Amniotic epithelial cell (primary cell): ENCODE results near the gene VSTM4.

ENCODE experiments used
- DNase-seq: peaks from one replicate; pipeline ENCODE4 v3.0.0-alpha.2; 2010; ENCODE audit warnings: low read depth

The VSTM4 gene

GRCh38 chr10:49116509-49117375 is 1.4 kb upstream of the VSTM4 start:
- DNase-seq, result no peak

GRCh38 chr10:49115796-49116508 is 630 bp upstream of the VSTM4 start:
- no peak for DNase-seq

- DNase-seq, result no peak
These were observed 656 bp downstream of the VSTM4 start for GRCh38 chr10:49114718-49115014.

- DNase-seq, result no peak
These were observed 1.6 kb downstream of the VSTM4 start for GRCh38 chr10:49113741-49114141.

DNA sequence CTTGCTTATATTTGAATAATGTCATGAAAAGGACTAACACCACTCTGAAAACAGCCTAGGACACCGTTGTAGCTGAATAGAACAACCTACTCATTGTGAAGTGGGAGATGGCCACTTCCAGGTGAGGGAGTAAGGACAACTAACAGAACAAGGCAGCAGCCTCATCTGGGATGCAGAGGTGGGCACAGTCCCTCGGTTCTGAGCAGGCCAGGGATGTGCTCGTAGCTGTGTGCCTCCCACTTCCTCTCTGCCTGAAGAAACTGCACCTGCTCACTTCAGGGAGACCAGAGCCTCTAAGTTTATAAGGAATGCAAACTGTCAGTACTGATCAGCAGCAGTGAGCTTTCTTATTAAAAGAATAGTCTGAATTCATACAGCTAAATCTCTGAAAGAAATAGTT is 2.5 kb downstream of the VSTM4 start:
- no peak for DNase-seq

GRCh38 chr10:49112098-49112497 is 3.2 kb downstream of the VSTM4 start:
- no peak for DNase-seq

GRCh38 chr10:49111320-49111698 is 4.0 kb downstream of the VSTM4 start:
- no peak for DNase-seq

DNA sequence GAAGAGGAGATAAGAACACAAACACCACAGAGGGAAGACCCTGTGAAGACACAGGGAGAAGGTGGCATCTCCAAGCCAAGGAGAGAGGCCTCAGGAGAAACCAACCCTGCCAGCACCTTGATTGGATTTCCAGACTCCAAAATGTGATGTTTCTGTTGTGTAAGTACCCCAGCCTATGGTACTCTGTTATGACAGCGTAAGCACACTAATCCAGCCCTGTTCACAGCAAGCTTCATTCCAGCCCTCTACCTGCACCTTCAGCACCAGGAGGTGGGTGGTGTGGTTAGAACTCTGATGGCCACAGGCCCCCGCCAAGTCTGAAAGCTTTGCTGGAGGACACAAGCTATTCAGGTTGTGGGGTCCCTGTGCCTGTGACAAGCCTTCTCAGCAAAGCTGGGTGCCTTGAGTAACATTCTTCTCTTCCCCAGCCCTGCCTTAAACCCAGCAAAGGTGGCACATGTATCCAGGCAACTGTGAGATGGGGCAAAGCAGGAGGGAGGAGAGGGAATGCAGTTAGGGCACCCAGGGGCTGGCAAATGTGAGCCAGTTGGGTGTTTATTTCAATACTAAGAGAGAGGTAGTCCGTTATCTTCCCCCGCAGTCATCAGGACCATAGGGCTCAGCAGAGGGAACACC is 4.5 kb downstream of the VSTM4 start:
- no peak for DNase-seq

DNA sequence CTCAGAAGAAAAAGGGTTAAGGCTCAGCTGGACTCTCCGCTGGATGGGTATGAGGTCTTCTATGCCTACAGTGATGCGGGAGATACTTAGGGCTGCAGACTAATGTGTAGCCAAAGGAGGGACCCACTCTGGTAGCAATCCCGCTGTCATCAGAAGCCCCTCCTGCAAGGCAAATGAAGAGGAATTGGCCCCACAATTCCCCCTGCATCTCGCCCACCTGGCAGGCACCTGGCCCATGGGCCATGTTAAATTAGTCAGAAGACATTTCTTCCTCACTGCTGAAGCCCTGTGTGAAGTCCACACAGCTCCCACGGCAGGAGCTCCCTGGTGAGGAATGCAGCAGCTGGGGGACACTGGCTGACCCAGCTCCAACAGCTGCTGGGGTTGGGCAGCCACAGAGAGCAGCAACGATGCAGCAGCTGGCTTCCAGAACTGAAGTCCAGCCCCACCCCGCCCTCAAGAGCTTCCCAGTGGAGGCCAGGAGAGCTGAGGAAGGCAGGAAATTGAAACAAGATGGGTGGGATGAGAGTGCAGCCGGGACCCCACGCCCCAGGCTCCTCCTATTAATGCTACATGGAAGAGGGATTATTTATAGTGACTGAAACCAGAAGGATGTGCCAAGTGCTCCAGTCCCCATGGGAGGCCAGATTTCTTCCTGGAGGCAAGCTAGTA is 5.5 kb downstream of the VSTM4 start:
- DNase-seq, result no peak

DNA sequence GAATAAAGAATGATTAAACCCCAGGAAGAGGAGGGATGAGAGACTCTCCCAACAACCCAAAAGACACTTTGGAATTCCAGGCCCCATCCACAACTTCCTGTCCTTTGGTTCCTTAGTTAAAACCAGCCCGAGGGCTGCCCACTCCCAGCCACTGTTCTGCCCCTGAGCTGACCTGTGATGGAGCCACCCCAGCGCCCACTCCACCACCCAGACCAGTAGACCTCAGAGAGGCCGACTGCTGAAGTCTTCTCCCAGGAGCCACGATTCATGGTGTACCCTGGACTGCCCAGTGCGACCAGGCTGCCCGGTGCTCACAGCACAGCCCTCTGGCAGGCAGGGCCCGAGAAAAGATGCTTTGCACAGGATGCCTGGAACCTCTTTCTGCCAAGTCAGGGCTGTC is 6.7 kb downstream of the VSTM4 start:
- no peak for DNase-seq

DNA sequence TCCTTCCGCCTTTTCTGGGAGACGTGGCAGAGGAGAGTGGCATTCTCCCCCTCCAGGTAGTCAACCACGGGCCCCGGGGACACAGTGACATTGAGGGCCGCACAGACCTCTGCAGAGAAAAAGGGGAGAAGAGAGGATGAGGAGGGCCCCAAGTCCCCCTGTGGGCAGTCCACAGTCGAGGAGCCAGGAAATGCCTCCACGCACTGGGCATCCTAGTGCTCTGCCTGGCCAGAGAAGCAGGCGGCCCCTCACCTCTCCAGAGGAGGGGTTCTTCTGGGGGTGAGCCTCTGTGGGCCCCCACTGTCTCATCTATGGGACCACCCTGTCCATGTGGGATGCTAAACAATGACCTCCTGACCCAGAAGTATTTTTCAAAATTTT is 7.4 kb downstream of the VSTM4 start:
- no peak for DNase-seq

GRCh38 chr10:49107111-49107886 is 8.0 kb downstream of the VSTM4 start:
- no peak for DNase-seq

DNA sequence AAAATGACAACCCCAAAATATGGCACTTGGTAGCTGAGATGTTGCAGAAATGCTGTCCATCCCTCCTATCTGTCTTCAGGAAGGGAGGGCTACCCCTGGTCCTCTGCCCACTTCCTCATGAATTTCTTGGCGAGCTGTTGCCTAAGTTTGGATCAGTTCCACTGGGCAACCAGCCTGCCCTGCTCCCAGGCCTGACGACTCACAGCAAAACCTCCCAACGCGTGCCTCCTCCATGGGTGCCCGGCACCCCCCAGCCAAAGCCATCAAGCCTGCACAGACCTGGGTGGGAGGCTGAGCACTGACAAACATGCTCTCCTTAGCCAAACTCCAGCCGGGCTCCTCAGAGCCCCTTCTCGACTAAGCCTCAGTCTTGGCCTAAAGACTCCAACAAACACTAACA is 8.9 kb downstream of the VSTM4 start:
- no peak for DNase-seq

DNA sequence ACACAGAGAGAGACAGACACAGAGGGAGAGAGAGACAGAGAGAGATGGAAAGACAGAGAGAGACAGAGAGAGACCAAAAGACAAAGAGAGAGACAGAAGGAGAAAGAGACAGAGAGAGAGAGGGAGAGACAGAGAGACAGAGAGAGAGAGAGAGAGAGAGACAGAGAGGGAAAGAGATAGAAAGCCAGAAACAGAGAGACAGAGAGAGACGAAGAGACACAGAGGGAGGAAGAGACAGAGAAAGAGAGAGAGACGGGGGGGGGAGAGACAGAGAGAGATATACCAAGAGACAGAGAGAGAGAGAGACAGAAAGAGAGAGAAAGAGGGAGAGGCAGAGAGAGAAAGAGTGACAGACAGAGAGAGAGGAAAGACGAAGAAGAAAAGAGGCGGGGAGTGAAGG is 10.2 kb downstream of the VSTM4 start:
- DNase-seq, result no peak

DNA sequence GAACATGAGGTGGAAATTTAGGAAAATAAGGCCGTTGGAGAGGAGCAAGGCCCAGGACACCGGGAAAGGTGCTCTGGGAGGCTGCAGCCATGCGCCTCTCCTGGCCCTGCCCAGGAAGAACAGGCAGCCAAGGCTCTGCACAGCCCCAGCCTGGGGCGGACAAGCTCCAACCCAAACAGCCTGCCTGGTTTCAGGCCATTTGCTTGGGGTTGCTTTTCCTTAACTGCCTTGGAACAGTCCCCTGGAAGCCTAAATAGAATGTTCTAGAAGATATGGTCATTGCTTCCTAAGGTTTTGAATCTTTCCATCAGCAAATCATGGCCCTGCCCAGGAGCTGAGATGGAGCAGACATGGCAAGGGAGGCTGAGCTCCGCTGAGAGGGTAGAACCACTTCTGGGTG is 11.0 kb downstream of the VSTM4 start:
- no peak for DNase-seq

DNA sequence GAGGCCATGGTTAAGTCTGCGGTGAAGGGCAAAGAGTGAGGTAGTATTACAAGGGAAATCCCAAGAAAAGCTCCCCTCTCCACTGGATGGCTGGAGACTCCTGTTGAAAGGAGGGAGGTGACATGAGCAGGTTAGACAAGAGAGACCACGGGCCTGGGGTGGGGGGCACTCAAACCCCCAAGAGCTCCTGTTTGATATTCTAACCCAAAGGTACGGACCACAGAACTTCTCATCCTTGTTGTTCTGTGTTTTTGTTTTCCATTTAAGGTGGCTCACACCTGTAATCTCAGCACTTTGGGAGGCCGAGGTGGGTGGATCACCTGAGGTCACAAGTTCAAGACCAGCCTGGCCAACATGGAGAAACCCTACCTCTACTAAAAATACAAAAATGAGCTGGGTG is 11.6 kb downstream of the VSTM4 start:
- DNase-seq, result no peak

GRCh38 chr10:49099046-49099445 is 16.3 kb downstream of the VSTM4 start:
- no peak for DNase-seq

DNA sequence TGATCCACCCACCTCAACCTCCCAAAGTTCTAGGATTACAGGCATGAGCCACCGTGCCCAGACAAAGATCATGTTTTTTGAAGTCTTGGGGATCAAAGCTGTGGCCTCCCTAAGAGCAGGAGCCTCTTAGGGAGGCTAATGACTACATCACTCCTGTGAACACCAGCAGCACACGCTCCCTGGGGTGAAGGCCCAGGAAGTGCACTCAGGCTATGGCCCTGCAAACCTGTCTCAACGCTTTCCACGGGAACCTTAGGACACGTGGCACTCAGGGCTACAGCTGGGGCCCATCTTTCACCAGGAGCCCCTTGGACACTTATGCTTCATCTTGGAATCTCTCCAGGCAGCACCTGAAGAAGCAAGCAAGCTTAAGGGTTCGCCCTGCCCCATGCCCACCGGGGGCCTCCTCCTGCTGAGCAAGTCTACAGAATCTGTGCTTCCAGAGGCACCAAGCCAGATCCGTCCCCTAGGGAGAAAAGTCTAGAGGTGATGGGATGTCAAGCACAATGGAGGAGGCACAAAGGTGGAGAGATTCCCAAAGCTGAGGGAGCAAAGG is 18.4 kb downstream of the VSTM4 start:
- DNase-seq, result no peak

DNA sequence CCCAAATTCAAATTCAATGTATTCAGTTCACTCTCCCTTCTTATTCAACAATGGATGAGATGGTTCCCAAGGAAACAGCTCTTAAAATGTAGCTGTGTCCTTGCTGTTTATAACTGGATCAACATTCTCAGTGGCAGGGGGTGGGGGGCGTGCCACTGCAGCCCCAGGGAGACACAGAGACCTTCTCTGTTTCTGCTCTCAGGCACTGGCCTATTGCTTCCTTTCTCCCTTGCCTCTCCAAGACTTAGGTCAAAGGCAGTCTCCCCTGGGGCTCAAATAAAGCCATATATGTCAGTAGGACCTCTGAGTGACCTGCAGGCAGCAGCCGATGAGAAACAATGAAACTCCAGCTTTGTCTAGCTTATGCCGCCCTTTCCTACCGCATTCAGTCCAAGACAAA is 20.7 kb downstream of the VSTM4 start:
- DNase-seq, result no peak

- DNase-seq, result no peak
These were observed 21.4 kb downstream of the VSTM4 start for GRCh38 chr10:49093922-49094321.

- no peak for DNase-seq
These were observed 22.8 kb downstream of the VSTM4 start for GRCh38 chr10:49092477-49092876.
